Ramos (cell line): Measurements from ENCODE around the gene CREB3L1.

Experiments
- in situ Hi-C: fragments of 300-500 bp; cut with MboI; formaldehyde crosslinking; loops from one replicate; pipeline ENCODE4 v1.14.3; 2022; ENCODE audit warnings: low sequenced_read_pairs; ENCODE audit not compliant: unreplicated experiment

The CREB3L1 gene

DNA sequence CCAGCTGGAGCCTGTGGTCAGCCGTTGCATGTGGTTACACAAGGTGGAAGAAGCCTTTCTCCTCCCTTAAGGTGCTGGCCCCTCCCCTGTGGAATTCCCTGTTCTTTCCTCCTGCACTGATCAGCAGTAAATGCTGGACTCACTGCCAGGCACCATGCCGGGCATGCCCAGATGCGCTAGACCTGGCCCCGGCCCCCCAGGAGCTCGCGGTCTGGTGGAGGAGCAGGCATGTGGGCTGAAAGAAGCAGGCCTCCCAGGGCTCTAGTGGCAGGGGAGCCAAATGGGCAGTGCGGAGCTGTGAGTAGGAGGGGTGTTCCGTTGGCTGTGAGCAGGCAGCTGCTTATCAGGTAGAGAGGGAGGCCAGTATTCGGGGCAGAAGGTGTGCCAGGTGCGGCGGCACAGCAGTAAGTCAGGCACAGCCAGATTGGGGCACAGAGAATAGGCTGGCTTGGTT lies 80.0 kb downstream of the CREB3L1 start:
- in situ Hi-C loops, result no loop called here

DNA sequence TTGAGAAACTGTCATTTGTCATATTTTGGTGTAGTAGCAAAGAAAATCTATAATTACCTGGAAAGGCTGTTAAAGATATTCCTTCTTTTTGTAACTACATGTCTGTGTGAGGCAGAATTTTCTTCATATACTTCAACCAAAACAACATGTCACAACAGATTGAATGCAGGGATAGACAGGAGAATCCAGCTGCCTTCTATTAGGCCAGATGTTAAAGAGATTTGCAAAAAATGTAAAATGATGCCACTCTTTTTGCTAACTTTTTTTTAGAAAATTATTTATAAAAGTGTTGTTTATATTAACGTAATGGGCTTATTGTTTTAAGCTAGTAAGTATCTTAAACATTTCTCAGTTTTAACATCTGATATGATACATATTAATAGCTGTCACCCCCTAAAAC lies 82.5 kb downstream of the CREB3L1 start:
- in situ Hi-C loops, result no loop called here

DNA sequence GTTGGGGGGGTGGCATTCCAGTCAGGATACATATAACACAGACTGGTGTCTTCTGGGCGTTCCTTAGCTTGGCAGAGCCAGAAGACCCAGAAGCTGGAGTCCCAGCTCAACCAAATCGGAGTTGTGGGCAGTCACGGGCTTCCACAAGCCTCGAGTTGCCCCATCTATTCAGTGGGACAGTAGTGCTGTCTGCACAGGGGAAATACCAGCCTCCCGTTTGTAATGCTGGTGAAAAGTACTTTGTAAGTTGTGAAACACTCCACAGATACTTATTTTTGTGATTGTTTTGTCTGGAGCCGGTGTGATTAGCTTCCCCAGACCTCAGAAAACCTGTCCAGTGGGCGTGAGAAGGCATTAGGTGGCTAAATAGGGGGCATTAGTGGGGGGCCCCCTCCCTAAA lies 83.4 kb downstream of the CREB3L1 start:
- in situ Hi-C loops, result no loop called here

DNA sequence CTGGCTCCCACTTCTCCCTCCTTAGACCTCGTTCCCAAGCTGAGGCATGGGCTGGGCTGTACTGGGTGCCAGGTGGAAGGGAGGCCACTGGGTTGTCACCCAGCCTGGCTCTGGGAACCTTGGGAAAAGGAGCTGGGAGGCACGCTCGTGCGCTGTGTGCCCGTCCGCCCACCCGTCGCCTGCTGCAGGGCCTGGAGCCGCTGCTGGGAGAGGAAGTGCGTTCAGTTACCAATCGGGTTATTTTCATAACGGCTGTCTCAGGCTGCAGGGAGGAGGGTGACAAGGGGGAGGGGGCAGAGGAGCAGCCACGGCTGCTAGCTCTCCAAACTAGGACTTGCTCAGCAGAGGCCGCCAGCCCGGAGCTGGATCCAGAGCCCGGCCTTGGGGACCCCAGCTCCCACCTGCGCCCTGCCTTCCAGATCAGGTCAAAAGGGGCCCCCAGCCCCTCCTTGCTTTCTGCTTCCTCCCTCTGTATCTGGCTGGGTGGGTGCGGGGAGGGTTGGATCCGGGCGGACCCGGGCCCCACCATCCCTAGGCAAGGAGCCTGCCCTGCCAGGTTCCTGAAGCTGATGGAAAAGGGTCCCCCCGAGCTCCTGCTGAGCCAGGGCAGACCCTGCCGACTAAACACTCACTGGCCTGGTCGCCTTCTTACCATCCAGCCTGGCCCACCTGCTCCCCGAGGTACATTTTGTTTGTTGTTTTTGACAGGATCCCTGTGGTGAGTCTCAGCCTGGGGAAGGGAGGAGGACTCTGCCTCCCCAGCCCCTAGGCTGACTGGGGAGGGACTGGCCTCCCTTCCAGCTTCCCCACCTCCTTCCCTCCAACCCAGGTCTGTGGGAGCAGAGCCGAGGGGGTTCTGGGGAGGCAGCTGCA lies 84.1 kb downstream of the CREB3L1 start:
- in situ Hi-C loops, result no loop called here

DNA sequence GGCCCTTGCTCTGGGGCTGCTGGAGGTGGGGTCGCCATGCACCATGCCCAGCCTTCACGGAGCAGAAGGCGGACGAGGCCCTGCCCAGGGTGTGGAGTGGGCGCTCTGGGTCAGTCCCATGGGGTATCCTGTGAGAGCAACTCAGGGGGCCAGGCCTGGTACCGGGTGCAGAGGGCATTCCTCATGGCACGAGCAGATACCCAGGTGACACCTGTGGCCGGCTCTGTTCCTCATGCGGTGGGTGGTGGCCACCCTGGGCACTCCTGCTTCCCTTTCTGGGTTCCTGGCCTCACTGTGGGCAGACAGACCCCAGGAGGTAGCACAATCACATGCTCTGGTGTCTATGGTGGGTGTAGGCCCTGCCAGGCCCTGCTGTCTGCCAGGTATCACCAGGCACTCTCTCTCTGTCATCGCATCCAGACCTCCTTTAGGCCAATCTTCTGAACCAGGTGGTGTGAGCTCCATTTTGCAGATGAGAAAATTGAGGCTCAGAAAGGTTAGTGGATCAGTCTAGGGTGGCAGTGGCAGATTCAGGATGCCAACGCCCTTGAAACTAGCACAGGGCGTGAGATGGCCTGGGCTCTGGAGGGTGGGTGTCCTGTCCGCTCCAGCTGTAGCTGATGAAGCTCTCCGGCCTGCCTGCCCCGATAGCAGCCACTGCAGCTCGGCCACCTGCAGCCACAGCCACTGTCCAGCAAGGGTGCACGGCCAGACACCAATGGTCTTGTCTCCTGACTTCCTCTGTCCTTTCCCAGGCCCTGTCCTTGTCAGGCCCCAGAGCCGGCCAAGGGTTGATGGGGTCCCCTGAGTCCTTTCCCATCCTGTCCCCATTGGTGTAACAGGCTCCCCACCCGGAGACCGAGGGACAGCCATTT lies 84.9 kb downstream of the CREB3L1 start:
- in situ Hi-C loops, result no loop called here

DNA sequence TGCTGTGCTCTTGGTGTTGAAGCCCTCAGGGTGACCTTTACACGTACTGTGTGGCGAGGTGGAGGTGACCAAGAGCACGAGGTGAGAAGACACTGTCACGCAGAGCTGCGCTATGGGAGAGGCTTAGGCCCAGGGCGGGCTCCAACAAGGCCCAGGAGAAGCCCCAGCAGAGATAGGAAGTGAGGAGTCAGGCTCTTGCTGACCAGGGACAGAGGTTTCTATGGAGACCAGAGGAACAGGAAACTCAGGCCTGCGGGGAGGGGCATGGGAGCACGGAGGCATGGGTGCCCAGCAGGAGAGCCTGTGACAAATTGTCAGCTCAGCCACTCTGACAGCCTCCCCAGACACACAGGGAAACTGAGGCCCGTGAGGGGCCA lies 85.6 kb downstream of the CREB3L1 start:
- in situ Hi-C loops, result no loop called here

DNA sequence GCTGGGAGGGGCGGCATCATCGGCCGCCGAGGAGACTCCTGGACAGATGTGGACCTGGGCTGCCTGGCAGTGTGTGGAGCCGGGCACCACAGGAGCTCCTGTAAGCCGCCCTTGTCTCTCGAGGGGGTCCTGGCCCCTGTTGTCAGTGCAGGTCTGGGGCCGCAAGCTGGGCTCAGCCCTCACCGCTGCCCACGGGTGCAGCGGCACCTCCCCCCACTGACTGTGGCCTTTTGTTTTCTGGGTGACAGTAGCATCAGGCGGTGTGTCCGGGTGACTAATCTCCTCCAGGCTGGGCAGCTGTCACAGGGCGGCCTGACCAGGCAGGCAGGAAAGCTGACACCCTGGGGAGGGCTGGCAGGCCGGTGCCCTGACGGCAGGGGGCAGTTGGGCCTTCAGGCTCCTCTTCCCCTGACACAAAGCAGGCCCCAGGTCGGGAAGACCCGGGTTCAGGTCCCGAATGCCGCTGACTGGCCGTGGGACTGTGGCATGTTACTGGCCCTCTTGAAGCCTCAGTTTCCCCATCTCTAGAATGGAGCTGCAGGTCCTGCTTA lies 86.1 kb downstream of the CREB3L1 start:
- in situ Hi-C loops, result no loop called here

DNA sequence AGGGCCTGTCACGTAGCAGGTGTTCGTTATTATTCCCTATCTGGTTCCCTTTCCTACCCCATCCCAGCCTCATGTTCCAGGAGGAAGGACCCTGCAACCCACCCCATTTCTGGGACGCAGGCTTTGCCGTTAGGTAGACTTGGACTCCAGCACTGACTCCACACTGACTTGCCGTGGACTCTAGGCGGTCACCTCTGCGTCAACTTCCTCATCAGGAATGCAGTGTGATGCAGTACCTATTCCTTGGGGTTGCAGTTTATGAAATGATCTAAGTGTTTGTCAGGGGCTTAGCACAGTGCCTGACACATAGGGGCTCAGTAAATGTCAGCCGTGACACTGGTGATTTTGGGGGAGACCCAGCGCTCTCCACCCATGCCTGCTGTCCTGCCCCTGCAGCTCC lies 86.6 kb downstream of the CREB3L1 start:
- in situ Hi-C loops, result no loop called here

DNA sequence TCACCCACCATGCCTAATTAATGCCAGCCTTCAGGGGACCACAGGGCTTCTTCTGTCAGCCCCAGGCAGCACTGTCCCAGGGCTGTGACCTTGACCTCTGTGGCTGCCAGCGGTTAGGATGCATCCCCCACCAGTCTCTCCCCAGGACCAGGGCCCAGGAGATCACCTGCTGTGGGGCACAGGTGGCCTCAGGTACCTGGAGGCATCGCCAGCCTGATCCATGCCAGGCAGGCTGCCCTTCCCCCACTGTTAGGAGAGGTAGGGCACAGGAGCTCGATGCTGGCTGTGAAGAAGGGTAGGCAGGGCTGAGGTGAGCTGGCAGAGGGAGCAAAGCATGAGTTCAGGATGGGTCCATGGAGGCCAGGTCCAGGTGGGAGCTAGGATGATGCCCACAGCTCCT lies 87.3 kb downstream of the CREB3L1 start:
- in situ Hi-C loops, result no loop called here

DNA sequence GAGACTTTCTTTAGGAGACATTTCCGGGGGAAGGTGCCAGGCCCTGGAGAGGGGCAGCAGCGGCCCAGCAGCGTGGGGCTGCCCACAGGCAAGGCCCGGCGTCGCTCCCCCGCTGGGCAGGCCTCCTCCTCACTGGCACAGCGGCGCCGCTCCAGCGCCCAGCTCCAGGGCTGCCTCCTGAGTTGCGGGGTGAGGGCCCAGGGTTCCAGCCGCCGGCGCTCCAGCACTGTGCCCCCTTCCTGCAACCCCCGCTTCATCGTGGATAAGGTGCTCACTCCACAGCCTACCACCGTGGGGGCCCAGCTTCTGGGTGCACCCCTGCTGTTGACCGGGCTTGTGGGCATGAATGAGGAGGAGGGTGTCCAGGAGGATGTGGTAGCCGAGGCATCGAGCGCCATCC lies 88.8 kb downstream of the CREB3L1 start:
- in situ Hi-C loops, result no loop called here

DNA sequence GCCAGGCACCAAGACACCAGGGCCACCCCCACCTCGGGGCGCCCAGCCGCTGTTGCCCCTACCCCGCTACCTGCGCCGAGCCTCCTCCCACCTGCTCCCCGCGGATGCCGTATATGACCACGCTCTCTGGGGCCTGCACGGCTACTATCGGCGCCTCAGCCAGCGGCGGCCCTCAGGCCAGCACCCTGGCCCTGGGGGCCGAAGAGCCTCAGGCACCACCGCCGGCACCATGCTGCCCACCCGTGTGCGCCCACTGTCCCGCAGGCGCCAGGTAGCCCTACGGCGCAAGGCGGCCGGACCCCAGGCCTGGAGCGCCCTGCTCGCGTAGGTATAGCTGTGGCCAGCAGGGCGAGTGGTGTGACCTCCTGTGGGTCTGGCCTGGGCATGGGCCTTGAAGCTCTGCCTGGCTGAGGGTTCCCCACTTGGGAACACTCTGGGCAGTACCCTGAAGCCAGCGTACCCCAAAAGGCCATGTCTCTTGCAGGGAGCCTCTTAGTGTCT lies 89.2 kb downstream of the CREB3L1 start:
- in situ Hi-C loops, result no loop called here

DNA sequence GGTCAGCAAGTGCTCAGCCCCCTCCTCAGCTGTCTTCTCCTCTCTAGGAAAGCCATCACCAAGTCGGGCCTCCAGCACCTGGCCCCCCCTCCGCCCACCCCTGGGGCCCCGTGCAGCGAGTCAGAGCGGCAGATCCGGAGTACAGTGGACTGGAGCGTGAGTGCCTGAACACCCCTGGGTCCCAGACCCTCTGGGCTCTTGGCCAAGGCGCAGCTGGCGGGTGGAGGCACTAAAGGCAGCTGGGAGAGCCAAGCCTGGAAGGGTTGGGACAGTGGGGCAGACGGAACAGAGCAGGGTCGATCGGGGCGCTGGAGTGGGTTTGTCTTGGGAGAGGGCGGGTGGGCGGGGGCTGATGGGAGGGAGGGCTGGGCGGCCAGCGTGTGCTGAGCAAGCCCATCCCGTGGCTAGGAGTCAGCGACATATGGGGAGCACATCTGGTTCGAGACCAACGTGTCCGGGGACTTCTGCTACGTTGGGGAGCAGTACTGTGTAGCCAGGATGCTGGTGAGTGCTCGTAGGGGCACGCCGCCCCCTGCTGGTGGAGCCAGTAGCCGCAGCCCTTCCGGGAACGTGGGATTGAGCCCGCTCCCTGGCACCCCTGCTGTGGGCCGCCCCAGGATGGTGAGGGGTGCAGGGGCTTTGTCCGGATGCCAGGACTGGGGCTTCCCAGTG lies 89.9 kb downstream of the CREB3L1 start:
- in situ Hi-C loops, result no loop called here

DNA sequence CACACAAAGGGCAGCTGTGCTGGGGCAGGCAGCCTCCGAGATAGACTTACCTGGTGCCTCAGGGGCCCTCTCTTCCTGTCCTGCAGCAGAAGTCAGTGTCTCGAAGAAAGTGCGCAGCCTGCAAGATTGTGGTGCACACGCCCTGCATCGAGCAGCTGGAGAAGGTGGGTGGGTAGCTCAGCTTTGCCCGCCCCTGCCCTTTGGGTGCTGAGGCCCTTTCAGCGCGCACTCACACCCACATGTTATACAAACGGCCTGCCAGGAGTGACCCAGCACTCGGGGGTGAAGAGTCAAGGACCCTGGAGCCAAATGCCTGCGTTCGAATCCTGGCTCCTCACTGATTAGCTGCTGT lies 90.4 kb downstream of the CREB3L1 start:
- in situ Hi-C loops, result no loop called here

DNA sequence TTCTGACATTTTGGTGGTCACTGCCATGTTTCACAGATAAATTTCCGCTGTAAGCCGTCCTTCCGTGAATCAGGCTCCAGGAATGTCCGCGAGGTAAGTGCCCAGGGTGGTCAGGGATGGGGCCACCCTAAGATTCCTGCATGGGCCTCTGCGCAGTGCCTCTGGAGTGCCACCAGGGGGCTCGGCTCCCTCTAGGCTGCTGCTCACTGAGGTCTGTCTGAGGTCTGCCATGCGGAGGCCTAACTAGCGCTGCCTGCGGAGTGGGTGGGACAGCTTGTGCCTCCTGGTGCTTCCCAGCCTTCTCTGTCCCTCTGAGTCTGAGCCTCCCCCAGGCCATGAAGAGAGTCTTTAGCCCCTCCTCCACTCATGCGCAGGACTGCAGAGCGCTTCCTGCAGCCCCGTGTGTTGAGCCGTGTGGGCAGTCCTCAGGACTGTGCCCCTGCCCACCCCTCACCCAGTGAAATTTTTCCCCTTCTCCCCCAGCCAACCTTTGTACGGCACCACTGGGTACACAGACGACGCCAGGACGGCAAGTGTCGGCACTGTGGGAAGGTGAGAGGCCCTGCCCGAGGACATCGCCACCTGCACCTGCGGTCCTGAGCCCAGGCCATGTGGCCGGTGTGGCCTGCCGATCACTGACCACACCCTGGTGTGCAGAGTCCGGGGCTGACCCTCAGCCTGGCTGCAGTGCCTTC lies 92.1 kb downstream of the CREB3L1 start:
- in situ Hi-C loops, result no loop called here

DNA sequence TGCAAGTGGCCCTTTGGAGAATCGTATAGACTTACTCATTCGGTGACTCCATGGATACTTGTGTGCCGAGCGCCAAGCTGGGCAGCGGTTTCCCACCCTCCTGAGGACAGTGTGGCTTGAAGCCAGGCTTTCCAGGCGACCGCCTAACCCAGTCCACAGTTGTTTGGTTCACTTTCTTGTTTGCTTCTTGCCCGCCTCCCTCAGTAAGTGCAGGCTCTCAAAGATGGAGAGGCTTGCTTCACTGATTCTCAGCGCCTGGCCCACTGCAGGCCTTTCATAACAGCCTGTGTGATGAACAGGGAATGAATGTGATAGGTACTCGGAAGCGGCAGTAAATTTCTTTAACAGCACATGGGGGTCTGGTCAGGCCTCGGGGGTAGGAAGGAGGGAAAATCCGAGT lies 92.8 kb downstream of the CREB3L1 start:
- in situ Hi-C loops, result no loop called here
